Stimulated activated CD8-positive, alpha-beta memory T cell treated with anti-CD3 and anti-CD28 coated beads, Interleukin-12 subunit alpha, Interleukin-12 subunit beta, amount 100 ng/mL, for 24 hours (primary cell): ENCODE results near the gene EIF4G3.

Experiments
- DNase-seq: peaks from one replicate; pipeline ENCODE4 v3.0.0-alpha.2; 2020; ENCODE audit errors: extremely low read depth

The EIF4G3 gene

GRCh38 chr1:20996554-20996953 lies 180.1 kb downstream of the EIF4G3 start:
- DNase-seq: no peak

- no peak for DNase-seq
Observed at GRCh38 chr1:20993716-20994575, 182.8 kb downstream of the EIF4G3 start.

DNA sequence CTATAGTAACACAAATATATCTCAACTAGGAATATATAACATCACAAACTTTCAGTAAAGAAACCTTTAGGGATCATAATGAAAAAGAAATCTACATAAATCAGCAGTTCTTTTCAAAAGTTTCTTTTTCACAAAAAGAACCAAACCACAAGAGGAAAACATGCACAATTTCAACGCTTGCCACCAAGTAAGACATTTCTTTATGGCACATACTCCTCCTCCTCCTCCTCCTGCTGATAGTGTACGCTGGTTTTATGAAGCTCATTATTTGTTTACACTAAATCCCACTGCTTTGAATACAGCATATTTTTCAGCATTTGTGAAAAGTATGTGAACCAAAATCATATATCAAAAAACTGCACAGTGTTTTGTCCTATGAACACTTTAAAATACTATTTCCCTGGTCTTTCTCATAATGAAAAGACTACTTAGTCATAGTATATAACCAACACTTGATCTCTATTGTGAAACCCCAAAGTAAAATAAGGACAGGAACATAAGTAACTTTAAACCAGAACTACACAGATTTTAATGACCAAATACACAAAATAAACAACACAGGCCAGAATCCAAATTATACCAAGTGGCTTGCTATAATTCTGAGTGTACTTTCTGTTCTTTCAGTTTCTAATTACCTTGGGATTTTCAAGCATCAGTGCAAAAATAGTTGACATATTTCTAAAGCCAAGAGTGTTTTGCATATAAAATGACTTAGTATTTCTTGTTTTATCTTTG lies 184.2 kb downstream of the EIF4G3 start:
- no peak for DNase-seq

GRCh38 chr1:20988943-20989342 lies 187.8 kb downstream of the EIF4G3 start:
- no peak for DNase-seq

DNA sequence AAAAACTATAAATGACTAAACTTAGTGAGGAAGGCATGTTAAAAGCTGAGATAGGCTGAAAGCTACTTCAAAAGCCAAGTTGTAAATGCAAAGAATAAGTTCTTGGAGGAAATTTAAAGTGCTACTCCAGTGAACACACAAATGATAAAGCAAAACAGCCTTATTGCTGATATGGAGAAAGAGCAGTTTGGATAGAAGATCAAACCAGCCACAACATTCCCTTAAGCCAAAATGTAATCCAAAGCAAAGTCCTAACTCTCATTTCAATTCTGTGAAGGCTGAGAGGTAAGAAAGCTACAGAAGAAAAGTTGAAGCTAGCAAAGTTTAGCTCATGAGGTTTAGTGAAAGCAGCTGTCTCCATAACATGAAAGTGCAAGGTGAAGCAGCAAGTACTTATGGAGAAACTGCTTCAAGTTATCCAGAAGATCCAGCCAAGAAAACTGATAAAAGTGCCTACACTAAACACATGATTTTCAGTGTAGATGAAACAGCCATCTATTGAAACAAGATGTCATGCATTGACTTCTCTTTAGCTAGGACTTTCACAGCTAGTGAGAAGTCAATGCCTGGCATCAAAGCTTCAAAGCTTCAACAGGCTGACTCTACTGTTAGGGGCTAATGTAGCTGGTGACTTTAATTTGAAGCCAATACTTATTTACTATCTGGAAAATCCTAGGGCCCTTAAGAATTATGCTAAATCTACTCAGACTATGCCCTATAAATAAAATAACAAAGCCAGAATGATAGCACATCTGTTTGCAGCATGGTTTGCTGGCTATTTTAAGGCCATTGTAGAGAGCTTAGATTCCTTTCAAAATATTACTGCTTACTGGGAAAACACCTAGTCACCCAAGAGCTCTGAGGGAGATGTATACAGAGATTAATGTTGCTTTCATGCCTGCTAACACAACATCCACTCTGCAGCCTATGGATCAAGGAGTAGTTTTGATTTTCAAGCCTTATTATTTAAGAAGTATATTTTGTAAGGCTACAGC lies 188.6 kb downstream of the EIF4G3 start:
- no peak for DNase-seq

DNA sequence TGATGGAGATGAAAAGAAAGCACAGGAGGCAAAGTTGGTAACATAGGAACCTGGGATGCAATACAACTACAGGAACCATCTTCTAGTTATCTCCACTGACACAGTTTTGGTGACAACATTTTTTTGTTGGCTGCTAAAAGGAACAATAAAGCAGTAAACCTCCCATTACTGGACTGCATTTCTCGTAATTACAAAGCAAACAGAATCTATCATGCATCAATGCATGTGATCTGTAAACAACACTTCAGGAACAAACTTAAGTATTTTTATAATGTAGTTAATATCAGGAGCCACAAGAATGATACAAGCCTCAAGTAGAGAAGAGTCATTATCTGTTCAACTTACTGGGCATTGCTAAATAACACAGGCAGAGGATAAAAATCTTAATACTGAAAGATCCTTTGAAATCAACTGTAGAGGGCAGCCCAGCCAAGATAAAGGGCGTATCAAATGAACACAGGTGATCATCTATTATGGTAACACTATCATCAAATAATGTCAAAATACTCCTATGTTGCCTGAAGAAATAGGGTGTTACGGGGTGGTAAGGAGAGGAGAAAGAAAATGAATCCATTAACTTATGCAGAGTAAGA lies 193.3 kb downstream of the EIF4G3 start:
- no peak for DNase-seq

DNA sequence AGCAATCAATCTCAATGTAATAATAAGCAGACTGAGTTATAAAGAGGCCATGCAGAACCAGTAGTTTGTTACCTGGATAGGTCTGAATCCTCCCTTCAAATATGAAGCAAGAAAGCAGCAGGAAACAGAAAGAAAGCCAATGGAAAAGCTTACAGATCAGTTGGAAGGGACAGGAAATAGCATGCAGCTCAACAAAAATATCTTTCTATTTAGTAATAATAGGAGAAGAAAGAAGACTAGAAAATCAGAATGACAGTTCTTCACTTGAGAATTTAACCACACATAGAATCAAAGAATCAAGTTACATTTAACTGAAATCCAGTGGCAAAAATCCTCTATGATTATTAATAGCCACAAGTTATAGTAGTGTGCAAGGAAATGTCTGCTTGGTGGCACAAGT lies 194.4 kb downstream of the EIF4G3 start:
- DNase-seq: no peak

GRCh38 chr1:20981915-20982314 lies 194.8 kb downstream of the EIF4G3 start:
- DNase-seq: no peak

DNA sequence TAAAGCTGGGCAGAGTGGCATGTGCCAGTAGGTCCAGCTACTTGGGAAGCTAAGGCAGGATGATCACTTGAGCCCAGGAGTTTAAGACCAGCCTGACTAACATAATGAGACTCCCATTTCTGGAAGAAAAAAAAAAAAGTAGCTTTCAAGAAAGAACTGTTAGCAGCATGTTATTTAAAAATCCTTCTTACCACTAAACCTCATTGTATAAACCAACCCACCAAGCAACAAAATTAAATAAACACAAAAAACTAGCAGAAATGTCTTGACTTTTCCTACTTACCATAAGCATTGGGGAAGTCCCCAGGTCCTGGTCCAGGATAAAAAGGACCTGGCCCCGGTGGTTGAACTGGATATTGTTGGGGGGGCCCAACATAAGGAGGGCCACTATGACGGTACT lies 196.6 kb downstream of the EIF4G3 start:
- no peak for DNase-seq

DNA sequence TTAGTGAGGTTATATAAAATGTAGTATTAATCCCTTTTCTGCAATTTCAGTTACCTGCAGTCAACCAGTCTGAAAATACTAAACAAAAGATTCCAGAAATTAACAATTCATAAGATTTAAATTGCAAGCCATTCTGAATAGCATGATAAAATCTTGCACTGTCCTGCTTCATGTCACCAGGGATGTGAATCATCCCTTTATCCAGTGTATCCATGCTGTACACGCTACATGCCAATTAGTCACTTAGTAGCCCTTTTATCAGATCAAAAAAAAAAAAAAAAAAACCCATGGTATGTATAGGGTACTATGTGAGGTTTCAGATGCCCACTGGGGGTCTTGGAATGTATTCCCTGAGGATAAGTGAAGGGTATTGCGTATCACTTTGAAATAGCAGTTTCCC lies 198.3 kb downstream of the EIF4G3 start:
- DNase-seq: no peak

- DNase-seq: no peak
Observed at GRCh38 chr1:20975668-20976067, 201.0 kb downstream of the EIF4G3 start.

GRCh38 chr1:20974951-20975350 lies 201.7 kb downstream of the EIF4G3 start:
- DNase-seq: no peak

DNA sequence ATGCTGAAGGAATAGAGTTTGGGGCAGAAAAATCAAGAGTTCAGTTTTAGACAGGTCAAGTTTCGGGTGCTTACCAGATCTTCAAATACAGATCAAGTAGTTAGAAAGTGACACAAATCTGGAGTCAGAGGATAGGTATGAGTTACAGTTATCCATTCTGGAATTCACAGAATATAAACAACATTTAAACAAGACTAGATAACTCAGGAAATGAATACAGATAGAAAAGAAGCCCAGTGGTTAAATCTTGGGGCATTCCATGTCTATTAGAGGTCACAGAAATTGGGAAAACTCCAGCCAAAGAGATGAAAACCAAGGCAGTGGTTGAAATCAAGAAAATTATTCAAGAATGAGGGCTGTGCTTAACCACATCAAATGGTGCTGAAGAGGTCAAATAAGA lies 202.6 kb downstream of the EIF4G3 start:
- no peak for DNase-seq

DNA sequence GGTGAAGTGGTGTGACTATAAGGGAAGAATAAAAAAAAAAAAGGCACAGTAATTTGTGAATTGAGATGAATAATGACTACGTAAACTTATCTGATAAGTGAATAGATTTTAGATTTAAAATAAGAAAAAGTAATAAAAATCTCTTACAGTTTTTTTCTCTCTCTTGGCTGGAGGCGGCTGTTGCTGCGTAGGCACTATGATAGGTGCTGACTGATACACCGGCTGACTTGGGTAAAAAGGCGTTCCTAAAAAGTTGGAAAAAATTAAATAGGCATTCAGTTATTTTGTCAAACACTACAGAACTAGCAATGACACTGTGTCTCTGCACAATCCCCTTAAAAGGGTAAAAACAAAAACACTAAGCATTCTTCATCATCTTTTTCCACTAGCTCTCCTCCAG lies 203.8 kb downstream of the EIF4G3 start:
- no peak for DNase-seq

GRCh38 chr1:20964540-20965484 lies 211.9 kb downstream of the EIF4G3 start:
- no peak for DNase-seq

DNA sequence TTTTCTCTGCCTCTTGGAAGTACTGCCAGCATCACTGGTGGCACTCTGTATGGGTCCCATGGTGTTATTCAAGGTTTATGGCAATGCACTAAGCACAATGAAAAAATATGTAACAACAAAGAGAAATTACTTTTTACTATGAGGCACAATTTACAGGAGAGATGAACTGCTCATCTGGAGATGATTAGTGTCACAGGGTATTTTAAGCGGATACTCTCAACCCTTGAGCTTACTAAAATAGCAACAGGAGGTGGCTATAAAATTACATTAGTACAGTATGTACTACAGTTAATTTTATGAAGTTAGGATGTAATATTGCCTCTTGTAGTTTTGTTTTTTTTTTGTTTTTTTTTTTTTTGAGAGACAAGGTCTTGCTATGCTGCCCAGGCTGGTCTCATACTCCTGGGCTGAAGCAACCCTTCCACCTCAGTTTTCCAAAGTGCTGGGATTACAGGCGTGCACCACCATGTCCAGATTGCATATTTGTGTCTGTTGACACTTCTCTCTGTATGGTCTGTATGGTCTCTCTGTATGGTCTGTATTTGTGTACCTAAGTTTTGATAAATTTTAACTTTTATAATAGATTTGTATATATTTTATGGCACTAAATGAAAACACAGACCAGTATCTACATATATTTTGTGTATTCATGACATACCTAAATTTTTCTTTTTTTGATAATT lies 214.0 kb downstream of the EIF4G3 start:
- no peak for DNase-seq

DNA sequence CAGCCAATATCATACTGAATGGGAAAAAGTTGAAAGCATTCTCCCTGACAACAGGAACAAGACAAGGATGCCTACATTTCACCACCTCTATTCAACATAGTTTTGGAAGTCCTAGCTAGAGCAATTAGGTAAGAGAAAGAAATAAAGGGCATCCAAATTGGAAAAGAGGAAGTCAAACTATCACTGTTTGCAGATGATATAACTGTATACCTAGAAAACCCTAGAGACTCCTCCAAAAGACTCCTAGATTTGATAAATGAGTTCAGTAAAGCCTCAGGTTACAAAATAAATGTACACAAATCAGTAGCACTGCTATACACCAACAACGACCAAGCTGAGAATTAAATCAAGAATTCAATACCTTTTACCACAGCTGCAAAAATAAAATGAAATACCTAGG lies 218.3 kb downstream of the EIF4G3 start:
- no peak for DNase-seq

DNA sequence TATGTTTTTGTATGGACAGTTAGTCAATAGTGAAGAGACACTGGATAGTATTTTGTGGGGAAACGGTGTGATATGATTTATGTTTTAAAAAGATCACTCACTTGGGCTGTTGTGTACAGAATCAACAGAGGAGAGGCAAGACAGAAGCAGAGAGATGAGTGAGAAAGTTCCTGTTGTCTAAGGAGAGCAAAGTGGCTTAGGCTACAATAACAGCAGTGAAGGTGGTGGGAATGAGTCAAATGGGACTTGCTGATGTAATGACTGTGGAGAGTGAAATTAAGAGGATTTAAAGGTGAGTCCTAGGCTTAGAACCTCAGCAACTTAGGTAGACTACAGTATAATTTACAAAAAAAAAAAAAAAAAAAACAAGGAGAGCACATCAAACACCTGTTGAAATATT lies 220.4 kb downstream of the EIF4G3 start:
- no peak for DNase-seq

DNA sequence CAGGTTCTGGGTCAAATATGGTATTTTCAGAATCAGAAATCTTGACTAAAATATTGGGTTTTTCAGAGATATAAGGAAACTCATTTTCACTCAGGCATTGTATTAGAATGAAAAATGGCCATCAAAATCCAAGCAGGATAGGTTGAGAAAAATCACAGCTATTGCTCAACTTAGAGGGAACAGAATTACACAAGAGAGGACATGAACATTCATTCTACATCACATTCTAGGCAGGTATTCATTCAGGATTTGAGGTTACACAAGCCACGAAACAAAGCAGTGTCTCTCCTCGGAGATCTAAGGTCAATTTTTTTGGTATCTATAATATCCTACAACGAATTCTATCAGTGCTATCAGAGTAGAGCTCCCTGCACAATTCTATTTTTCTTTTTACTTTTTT lies 226.0 kb downstream of the EIF4G3 start:
- no peak for DNase-seq
